ENCODE measurements around the gene VDR.
A peak's percentile ranks its signal among the peaks of the same experiment; 100 is the strongest.

VDR gene

GRCh38 chr12:47867495-47867941 lies 37.3 kb downstream of the VDR start:
- peak; percentile 24 for DNase-seq

GRCh38 chr12:47864646-47865235 lies 40.1 kb downstream of the VDR start:
- DNase-seq, result no peak

- no peak for DNase-seq
Measured at GRCh38 chr12:47863985-47864384, 40.8 kb downstream of the VDR start.

GRCh38 chr12:47863467-47863866 lies 41.3 kb downstream of the VDR start:
- DNase-seq, result no peak

- no peak for DNase-seq
Measured at GRCh38 chr12:47862881-47863280, 41.9 kb downstream of the VDR start.

- no peak for DNase-seq
Measured at GRCh38 chr12:47862167-47862750, 42.5 kb downstream of the VDR start.

- DNase-seq, result no peak
Measured at GRCh38 chr12:47860873-47861272, 43.9 kb downstream of the VDR start.

GRCh38 chr12:47860279-47860841 lies 44.4 kb downstream of the VDR start:
- no peak for DNase-seq

- DNase-seq, result no peak
Measured at GRCh38 chr12:47858511-47859266, 46.1 kb downstream of the VDR start.

- DNase-seq, result no peak
Measured at GRCh38 chr12:47856721-47857575, 47.8 kb downstream of the VDR start.

GRCh38 chr12:47856094-47856493 lies 48.7 kb downstream of the VDR start:
- no peak for DNase-seq

GRCh38 chr12:47855502-47855901 lies 49.3 kb downstream of the VDR start:
- no peak for DNase-seq

- no peak for DNase-seq
Measured at GRCh38 chr12:47854531-47854930, 50.3 kb downstream of the VDR start.

- no peak for DNase-seq
Measured at GRCh38 chr12:47852096-47852571, 52.7 kb downstream of the VDR start.

GRCh38 chr12:47851303-47851952 lies 53.4 kb downstream of the VDR start:
- no peak for DNase-seq

- no peak for DNase-seq
Measured at GRCh38 chr12:47850153-47851084, 54.4 kb downstream of the VDR start.

- DNase-seq, result no peak
Measured at GRCh38 chr12:47849261-47849660, 55.5 kb downstream of the VDR start.

- no peak for DNase-seq
Measured at GRCh38 chr12:47848853-47849252, 55.9 kb downstream of the VDR start.

GRCh38 chr12:47846294-47846996 lies 58.3 kb downstream of the VDR start:
- no peak for DNase-seq

- no peak for DNase-seq
Measured at GRCh38 chr12:47845081-47845480, 59.7 kb downstream of the VDR start.

Measured in hematopoietic multipotent progenitor cell treated with erythropoietin and hydrocortisone succinate and interleukin-3 and kit ligand, for 8 days (in vitro differentiated cells).